Stimulated activated CD4-positive, alpha-beta T cell treated with anti-CD3 and anti-CD28 coated beads, Interleukin-4, amount 100 ng/mL, for 24 hours (primary cell): ENCODE results near the gene CEACAM8.
A peak's percentile ranks its signal among the peaks of the same experiment; 100 is the strongest.
"Not testable (repeated sequence)": the region's sequence is repeated elsewhere in the genome, so short reads cannot be mapped to it uniquely, and the experiment has no call there.

Experiments
- DNase-seq: peaks from one replicate; pipeline ENCODE4 v3.0.0-alpha.2; 2020

CEACAM8 gene

GRCh38 chr19:42571116-42571515, 23.6 kb downstream of the CEACAM8 start:
- no peak for DNase-seq

GRCh38 chr19:42569193-42569592, 25.5 kb downstream of the CEACAM8 start:
- no peak for DNase-seq

- no peak for DNase-seq
Observed at GRCh38 chr19:42568006-42568405, 26.7 kb downstream of the CEACAM8 start.

- no peak for DNase-seq
Observed at GRCh38 chr19:42567567-42567966, 27.2 kb downstream of the CEACAM8 start.

GRCh38 chr19:42563352-42564210, 31.1 kb downstream of the CEACAM8 start:
- DNase-seq, result peak; percentile 8

GRCh38 chr19:42561512-42561911, 33.2 kb downstream of the CEACAM8 start:
- DNase-seq, result no peak

GRCh38 chr19:42560731-42561130, 34.0 kb downstream of the CEACAM8 start:
- DNase-seq, result no peak

- no peak for DNase-seq
Observed at GRCh38 chr19:42558450-42559150, 36.1 kb downstream of the CEACAM8 start.

- not testable (repeated sequence) for DNase-seq
Observed at GRCh38 chr19:42557386-42557871, 37.3 kb downstream of the CEACAM8 start.

GRCh38 chr19:42555801-42556200, 38.9 kb downstream of the CEACAM8 start:
- no peak for DNase-seq

GRCh38 chr19:42555317-42555716, 39.4 kb downstream of the CEACAM8 start:
- DNase-seq, result no peak

- DNase-seq, result no peak
Observed at GRCh38 chr19:42554046-42554575, 40.6 kb downstream of the CEACAM8 start.

- DNase-seq, result no peak
Observed at GRCh38 chr19:42553292-42554045, 41.3 kb downstream of the CEACAM8 start.

GRCh38 chr19:42552086-42553065, 42.3 kb downstream of the CEACAM8 start:
- DNase-seq, result no peak

GRCh38 chr19:42550521-42550920, 44.2 kb downstream of the CEACAM8 start:
- DNase-seq, result not testable (repeated sequence)

- not testable (repeated sequence) for DNase-seq
Observed at GRCh38 chr19:42549067-42549466, 45.7 kb downstream of the CEACAM8 start.

- no peak for DNase-seq
Observed at GRCh38 chr19:42548552-42548951, 46.2 kb downstream of the CEACAM8 start.

- DNase-seq, result no peak
Observed at GRCh38 chr19:42547929-42548328, 46.8 kb downstream of the CEACAM8 start.

- DNase-seq, result no peak
Observed at GRCh38 chr19:42546831-42547500, 47.8 kb downstream of the CEACAM8 start.

GRCh38 chr19:42544146-42544545, 50.6 kb downstream of the CEACAM8 start:
- no peak for DNase-seq

- no peak for DNase-seq
Observed at GRCh38 chr19:42542791-42543190, 51.9 kb downstream of the CEACAM8 start.
